Ascending aorta (tissue), 2 donors: ENCODE data around the gene CEND1. TPM values are rescaled to one million over a fixed set of nuclear protein-coding genes. Genes with fewer than 3 reads are reported as not detected.

Experiments used
- DNase-seq, 2 donors: peaks; one replicate each; pipeline ENCODE4 v3.0.0-alpha.2; 2019; ENCODE audit warnings: low spot score in 2 of 2
- H3K27ac ChIP-seq, 2 donors: fragments of 200-600 bp; sonication (generic); one replicate each; pipeline ENCODE4 v1.5.1; 2016 to 2017; ENCODE audit warnings: mild to moderate bottlenecking in 1 of 2
- H3K27me3 ChIP-seq: fragments of 200-600 bp; sonication (generic); one replicate; pipeline ENCODE4 v1.5.1; 2017
- H3K36me3 ChIP-seq, 2 donors: fragments of 200-600 bp; sonication (generic); one replicate each; pipeline ENCODE4 v1.5.1; 2016
- H3K4me1 ChIP-seq, 2 donors: fragments of 200-600 bp; sonication (generic); one replicate each; pipeline ENCODE4 v1.5.1; 2016 to 2017; ENCODE audit warnings: mild to moderate bottlenecking in 1 of 2
- H3K4me3 ChIP-seq, 2 donors: fragments of 200-600 bp; sonication (generic); one replicate each; pipeline ENCODE4 v1.5.1; 2016 to 2017; ENCODE audit warnings: mild to moderate bottlenecking in 1 of 2
- H3K9me3 ChIP-seq, 2 donors: fragments of 200-600 bp; sonication (generic); one replicate each; pipeline ENCODE4 v1.5.1; 2016
- CTCF ChIP-seq, 3 experiments: fragments of 200-600 bp in 2 of 3; fragments of 450-650 bp in 1 of 3; sonication (generic) in 2 of 3; IDR thresholded peaks; one replicate each; pipeline ENCODE4 v1.5.1; 2016 to 2019; ENCODE audit warnings: antibody characterized with exemption in 3 of 3, mild to moderate bottlenecking in 1 of 3, moderate library complexity in 1 of 3
- intact Hi-C: fragments of 100-400 bp; cut with DNase I; formaldehyde crosslinking; loops from one replicate; pipeline ENCODE4 v1.15.1; 2023
- total RNA-seq: library from RNA; depleted of rRNA; stranded (reverse); fragments of >200 nt; gene quantifications from one replicate; pipeline ENCODE4 v1.1.0, GENCODE V29; 2016

The CEND1 gene
- total RNA-seq, 1 donor from 2014 or later, result not detected

DNA sequence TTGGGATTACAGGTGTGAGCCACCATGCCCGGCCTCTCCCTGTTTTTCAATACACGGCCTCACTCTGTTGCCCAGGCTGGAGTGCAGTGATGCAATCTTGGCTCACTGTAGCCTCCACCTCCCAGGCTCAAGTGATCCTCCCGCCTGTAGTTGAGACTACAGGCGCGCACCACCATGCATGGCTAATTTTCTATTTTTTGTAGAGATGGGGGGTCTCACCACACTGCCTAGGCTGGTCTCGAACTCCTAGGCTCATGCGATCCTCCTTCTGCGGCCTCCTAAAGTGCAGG, 24.1 kb downstream of the CEND1 start:
- Histone ChIP-seq H3K4me1 (no peaks in the 10 kb centered on the region), H3K27me3 (no peaks in the 10 kb centered on the region), H3K36me3 (peaks cover 61 to 75% of the 10 kb centered on the region in 2 donors), H3K27ac (no peak overlapping the region), H3K9me3 (no peaks in the 10 kb centered on the region), H3K4me3 (no peak overlapping the region)
- DNase-seq, result no peak
- intact Hi-C loops, result no loop called here
- no peak for TF ChIP-seq CTCF (IDR thresholded peaks at IDR 0.05)

DNA sequence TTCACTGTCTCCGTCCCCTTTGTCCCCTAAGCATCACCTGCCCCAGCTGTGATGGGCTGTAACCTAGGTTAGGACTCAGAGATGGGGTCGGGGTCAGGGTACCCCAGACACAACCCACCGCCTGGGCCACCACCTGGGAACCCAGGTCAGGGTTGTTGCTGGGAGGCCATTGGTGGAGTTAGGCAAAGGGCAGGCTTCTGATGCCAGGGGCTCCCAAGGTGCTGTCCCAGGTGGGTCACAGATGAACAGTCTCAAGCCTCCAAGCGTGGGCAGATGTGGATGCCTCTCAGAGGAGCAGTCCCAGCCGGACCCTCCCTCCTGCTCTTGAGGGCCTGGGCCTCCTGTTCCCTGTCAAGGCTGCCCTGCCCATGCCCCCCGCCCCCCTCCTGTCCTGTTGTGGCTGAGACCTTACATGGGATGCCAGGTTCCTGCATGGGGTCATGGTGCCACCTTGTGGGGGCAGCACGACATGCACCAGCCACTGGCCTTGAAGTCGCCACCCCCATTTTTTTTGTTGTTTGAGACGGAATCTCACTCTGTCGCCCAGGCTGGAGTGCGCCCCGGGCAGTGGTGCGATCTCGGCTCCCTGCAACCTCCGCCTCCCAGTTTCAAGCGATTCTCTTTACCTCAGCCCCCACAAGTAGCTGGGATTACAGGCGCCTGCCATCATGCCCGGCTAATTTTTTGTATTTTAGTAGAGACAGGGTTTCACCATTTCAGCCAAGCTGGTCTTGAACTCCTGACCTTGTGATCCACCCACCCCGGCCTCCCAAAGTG, 24.7 kb downstream of the CEND1 start:
- H3K4me1 ChIP-seq, result no peaks in the 10 kb centered on the region
- H3K27me3 ChIP-seq, result no peaks in the 10 kb centered on the region
- no peaks in the 10 kb centered on the region for H3K9me3 ChIP-seq
- no peak for DNase-seq
- H3K27ac ChIP-seq, result no peak overlapping the region
- H3K4me3 ChIP-seq, result no peak overlapping the region
- H3K36me3 ChIP-seq, result peaks cover 61 to 75% of the 10 kb centered on the region in 2 donors
- peak; percentile 51 to 71 (median 66) for TF ChIP-seq CTCF (IDR thresholded peaks at IDR 0.05)
- intact Hi-C loops, result no loop called here

GRCh38 chr11:764322-765024, 25.4 kb downstream of the CEND1 start:
- peaks cover 66 to 77% of the 10 kb centered on the region in 2 donors for H3K36me3 ChIP-seq
- no peak overlapping the region for H3K4me3 ChIP-seq
- no peak for DNase-seq
- H3K4me1 ChIP-seq, result no peaks in the 10 kb centered on the region
- H3K27ac ChIP-seq, result no peak overlapping the region
- TF ChIP-seq CTCF (IDR thresholded peaks at IDR 0.05), result no peak
- no peaks in the 10 kb centered on the region for H3K27me3 ChIP-seq
- intact Hi-C loops, result no loop called here
- H3K9me3 ChIP-seq, result no peaks in the 10 kb centered on the region

DNA sequence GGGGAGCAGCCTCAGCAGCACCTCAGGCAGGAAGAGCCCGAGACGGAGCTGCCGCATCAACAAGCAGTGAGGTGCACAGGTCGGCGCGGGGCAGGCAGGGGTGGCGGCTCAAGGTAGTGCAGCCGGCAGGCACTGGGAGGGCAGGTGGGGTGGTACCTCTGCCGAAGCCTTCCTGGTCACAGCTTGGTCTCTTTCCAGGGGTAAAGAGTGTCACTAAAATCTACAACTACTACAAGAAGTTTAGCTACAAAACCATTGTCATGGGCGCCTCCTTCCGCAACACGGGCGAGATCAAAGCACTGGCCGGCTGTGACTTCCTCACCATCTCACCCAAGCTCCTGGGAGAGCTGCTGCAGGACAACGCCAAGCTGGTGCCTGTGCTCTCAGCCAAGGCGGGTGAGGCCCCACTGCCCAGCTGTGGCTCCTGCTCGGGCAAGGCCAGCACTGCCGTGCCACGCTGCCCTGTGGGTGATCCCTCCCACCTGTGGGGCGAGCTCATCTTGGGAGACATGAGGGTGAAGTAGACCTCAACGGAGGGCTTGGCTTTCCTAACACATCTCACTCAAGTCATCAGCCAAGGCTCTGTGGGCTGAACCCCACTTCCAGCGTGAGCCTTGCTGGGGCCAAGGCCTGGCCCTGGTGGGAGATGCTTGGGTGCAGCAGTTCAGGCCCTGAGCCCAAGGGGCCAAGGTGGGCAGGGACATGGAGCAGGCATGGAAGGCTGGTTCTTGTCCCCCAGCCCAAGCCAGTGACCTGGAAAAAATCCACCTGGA, 26.2 kb downstream of the CEND1 start:
- no peak for DNase-seq
- peaks cover 70 to 85% of the 10 kb centered on the region in 2 donors for H3K36me3 ChIP-seq

GRCh38 chr11:763073-763463, 26.8 kb downstream of the CEND1 start:
- Histone ChIP-seq H3K27ac (no peak overlapping the region), H3K27me3 (no peaks in the 10 kb centered on the region), H3K9me3 (no peaks in the 10 kb centered on the region), H3K36me3 (peaks cover 77 to 87% of the 10 kb centered on the region in 2 donors), H3K4me1 (no peaks in the 10 kb centered on the region), H3K4me3 (no peak overlapping the region)
- no peak for DNase-seq
- intact Hi-C loops, result no loop called here
- TF ChIP-seq CTCF (IDR thresholded peaks at IDR 0.05), result no peak

More for the DNA sequence above, 26.2 kb downstream of the CEND1 start:
- Histone ChIP-seq H3K4me3 (no peak overlapping the region), H3K9me3 (no peaks in the 10 kb centered on the region), H3K27ac (no peak overlapping the region), H3K4me1 (no peaks in the 10 kb centered on the region), H3K27me3 (no peaks in the 10 kb centered on the region)
- TF ChIP-seq CTCF (IDR thresholded peaks at IDR 0.05), result no peak
- intact Hi-C loops, result no loop called here
